ENCODE measurements around the gene TLE4.

TLE4 gene

DNA sequence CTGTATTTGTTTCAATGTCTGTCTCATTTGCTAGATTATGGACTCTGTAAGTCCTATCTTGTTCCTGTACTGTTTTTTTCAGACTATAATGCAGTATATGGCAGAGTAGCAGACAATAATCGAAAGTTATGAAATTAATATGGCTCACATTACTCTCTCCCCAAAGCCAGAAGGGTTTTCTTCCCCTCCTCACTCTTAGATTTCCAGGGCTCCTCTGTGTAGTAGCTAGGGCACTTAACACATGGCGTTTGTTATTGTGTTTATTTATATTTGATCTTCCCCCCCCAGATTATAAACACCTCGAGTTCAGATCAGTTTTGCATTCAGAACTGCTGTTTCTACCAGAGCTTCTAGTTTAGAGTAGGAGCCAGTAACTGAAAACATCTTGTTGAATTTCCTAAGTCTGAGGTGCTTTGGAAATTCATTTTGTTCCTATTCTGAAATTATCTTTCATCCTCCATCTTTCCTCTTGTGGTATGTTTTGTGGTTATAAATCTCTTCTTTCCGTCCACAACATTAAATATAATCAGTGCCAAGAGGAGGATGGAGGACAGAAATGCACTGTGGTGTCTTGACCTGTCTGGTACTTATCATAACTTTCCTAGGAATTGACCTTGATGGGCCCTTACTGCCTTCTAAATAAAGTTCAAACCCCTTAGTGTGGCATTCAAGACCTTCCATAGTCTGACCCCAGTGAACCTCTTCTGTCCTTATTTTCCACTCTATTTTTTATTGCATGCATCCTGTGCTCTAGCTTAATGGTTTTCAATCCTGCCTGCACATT lies 27.0 kb downstream of the TLE4 start:
- Histone ChIP-seq H3K36me3 (ENCODE audit: control insufficient read depth, low read length) (peaks cover 15% of the 10 kb centered on the region), H4K20me1 (ENCODE audit: control insufficient read depth, insufficient read depth, low read depth, low read length) (no peaks in the 10 kb centered on the region), H3K79me2 (ENCODE audit: control insufficient read depth, low read length) (peaks cover 10% of the 10 kb centered on the region), H3K27ac (ENCODE audit: low read depth, low read length) (no peak overlapping the region), H3K9me2 (replicated peaks; ENCODE audit: control insufficient read depth, low read length) (no peaks in the 10 kb centered on the region), H3K4me1 (ENCODE audit: control insufficient read depth, low read length) (peaks cover 5% of the 10 kb centered on the region), H3K9me3 (ENCODE audit: control insufficient read depth, insufficient read depth, low read length) (no peaks in the 10 kb centered on the region), H3K27me3 (ENCODE audit: control insufficient read depth, low read length) (no peaks in the 10 kb centered on the region), H3F3A (ENCODE audit: control insufficient read depth, insufficient read depth) (no peaks in the 10 kb centered on the region), H3K4me3 (ENCODE audit: low read length) (no peak overlapping the region), H3K4me2 (ENCODE audit: low read length) (no peak overlapping the region)
- TF ChIP-seq, protein P1, sequence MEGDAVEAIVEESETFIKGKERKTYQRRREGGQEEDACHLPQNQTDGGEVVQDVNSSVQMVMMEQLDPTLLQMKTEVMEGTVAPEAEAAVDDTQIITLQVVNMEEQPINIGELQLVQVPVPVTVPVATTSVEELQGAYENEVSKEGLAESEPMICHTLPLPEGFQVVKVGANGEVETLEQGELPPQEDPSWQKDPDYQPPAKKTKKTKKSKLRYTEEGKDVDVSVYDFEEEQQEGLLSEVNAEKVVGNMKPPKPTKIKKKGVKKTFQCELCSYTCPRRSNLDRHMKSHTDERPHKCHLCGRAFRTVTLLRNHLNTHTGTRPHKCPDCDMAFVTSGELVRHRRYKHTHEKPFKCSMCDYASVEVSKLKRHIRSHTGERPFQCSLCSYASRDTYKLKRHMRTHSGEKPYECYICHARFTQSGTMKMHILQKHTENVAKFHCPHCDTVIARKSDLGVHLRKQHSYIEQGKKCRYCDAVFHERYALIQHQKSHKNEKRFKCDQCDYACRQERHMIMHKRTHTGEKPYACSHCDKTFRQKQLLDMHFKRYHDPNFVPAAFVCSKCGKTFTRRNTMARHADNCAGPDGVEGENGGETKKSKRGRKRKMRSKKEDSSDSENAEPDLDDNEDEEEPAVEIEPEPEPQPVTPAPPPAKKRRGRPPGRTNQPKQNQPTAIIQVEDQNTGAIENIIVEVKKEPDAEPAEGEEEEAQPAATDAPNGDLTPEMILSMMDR (IDR thresholded peaks at IDR 0.05; ENCODE audit: low read depth, low read length, poor library complexity, severe bottlenecking) = no peak
- TF ChIP-seq EZH2phosphoT487 (IDR thresholded peaks at IDR 0.05; ENCODE audit: borderline replicate concordance, low read length) = no peak

DNA sequence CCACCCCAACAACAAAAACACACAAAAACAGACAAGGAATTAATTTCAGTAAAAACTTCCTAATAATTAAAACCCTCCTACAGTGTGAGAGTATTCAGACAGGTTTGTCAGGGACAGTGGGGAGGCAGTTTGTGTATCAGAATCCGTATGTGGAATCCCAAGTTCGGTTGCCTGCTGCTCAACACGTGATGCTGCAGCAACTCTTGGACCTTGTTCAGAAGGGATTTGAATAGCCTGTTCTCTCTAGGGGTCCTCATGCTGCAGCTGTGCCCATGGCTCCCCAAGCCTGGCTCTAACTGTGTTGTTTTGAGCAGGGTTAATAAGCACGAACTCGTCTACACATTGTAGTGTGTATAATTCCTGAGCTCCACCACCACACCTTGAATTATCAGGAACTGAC lies 28.7 kb downstream of the TLE4 start:
- H3K4me2 ChIP-seq (ENCODE audit: low read length) = no peak overlapping the region
- no peaks in the 10 kb centered on the region for H3K27me3 ChIP-seq (ENCODE audit: control insufficient read depth, low read length)
- TF ChIP-seq EZH2phosphoT487 (IDR thresholded peaks at IDR 0.05; ENCODE audit: borderline replicate concordance, low read length) = no peak
- TF ChIP-seq, protein P1 (IDR thresholded peaks at IDR 0.05; ENCODE audit: low read depth, low read length, poor library complexity, severe bottlenecking) = no peak
- no peak overlapping the region for H3K27ac ChIP-seq (ENCODE audit: low read depth, low read length)
- no peaks in the 10 kb centered on the region for H3K9me3 ChIP-seq (ENCODE audit: control insufficient read depth, insufficient read depth, low read length)
- peaks cover 13% of the 10 kb centered on the region for H3K36me3 ChIP-seq (ENCODE audit: control insufficient read depth, low read length)
- peaks cover 6% of the 10 kb centered on the region; the same call in 1 of the 2 replicates for H3K79me2 ChIP-seq (ENCODE audit: control insufficient read depth, low read length)
- H3K4me1 ChIP-seq (ENCODE audit: control insufficient read depth, low read length) = no peaks in the 10 kb centered on the region
- H4K20me1 ChIP-seq (ENCODE audit: control insufficient read depth, insufficient read depth, low read depth, low read length) = no peaks in the 10 kb centered on the region
- H3K4me3 ChIP-seq (ENCODE audit: low read length) = no peak overlapping the region
- H3F3A ChIP-seq (ENCODE audit: control insufficient read depth, insufficient read depth) = no peaks in the 10 kb centered on the region
- H3K9me2 ChIP-seq (replicated peaks; ENCODE audit: control insufficient read depth, low read length) = no peaks in the 10 kb centered on the region

DNA sequence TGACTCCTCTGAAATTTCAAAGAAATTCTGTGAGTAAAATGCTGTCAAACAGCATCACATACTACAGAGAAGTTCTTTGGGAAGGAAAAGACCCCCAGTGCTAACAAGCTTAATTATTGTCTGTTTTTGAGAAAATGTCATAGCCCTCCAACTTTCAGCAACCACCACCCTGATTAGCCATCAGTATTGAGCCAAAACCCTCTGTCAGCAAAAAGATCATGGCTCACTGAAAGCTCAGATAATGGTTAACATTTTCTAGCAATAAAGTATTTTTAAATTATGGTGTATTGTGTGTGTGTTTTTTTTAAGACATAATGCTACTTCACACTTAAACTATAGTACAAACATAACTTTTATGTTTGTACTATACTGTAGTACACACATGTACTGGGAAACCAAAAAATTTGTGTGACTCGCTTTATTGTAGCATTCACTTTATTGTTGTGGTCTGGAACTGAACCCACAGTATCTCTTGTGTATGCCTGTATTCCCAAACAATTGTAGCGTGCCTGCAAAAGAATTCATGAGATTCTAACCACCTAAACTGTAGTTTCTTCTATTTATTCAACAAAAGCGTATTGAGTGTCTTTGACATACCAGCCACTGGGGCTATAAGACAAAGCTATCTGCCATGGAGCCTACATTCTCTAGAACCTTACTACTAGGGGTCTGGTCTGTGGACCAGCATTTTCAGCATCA lies 31.6 kb downstream of the TLE4 start:
- Histone ChIP-seq H3K4me1 (ENCODE audit: control insufficient read depth, low read length) (no peaks in the 10 kb centered on the region), H3K9me2 (replicated peaks; ENCODE audit: control insufficient read depth, low read length) (no peaks in the 10 kb centered on the region), H3K4me3 (ENCODE audit: low read length) (no peak overlapping the region), H3K79me2 (ENCODE audit: control insufficient read depth, low read length) (peaks cover 2% of the 10 kb centered on the region; the same call in 1 of the 2 replicates), H3K36me3 (ENCODE audit: control insufficient read depth, low read length) (peaks cover 16% of the 10 kb centered on the region), H3K27ac (ENCODE audit: low read depth, low read length) (no peak overlapping the region), H3K4me2 (ENCODE audit: low read length) (no peak overlapping the region), H3K27me3 (ENCODE audit: control insufficient read depth, low read length) (no peaks in the 10 kb centered on the region), H3K9me3 (ENCODE audit: control insufficient read depth, insufficient read depth, low read length) (no peaks in the 10 kb centered on the region), H4K20me1 (ENCODE audit: control insufficient read depth, insufficient read depth, low read depth, low read length) (no peaks in the 10 kb centered on the region), H3F3A (ENCODE audit: control insufficient read depth, insufficient read depth) (no peaks in the 10 kb centered on the region)
- TF ChIP-seq, protein P1 (IDR thresholded peaks at IDR 0.05; ENCODE audit: low read depth, low read length, poor library complexity, severe bottlenecking) = no peak
- TF ChIP-seq EZH2phosphoT487 (IDR thresholded peaks at IDR 0.05; ENCODE audit: borderline replicate concordance, low read length) = no peak

All from DOHH2 (cell line).